Left lung (tissue), 10 donors: Measurements from ENCODE around the gene TMEM175. TPM values are rescaled to one million over a fixed set of nuclear protein-coding genes. Genes with fewer than 3 reads are reported as not detected.
A peak's percentile ranks its signal among the peaks of the same experiment; 100 is the strongest.
"Not testable (repeated sequence)": the region's sequence is repeated elsewhere in the genome, so short reads cannot be mapped to it uniquely, and the experiment has no call there.

ENCODE experiments used
- ATAC-seq: fragments of 200-7000 bp; cut with Tn5 transposase; one replicate; pipeline ENCODE4 v1.9.1; 2020; ENCODE audit warnings: moderate library complexity
- DNase-seq, 4 donors: peaks; one replicate each; pipeline ENCODE4 v3.0.0-alpha.2; 2013 to 2020
- H3K27ac ChIP-seq, 2 donors: fragments of 200-600 bp; sonication (generic) in 1 of 2; one replicate each; pipeline versions ENCODE4 v1.5.0 to v1.8.0; 2020 to 2021
- H3K27me3 ChIP-seq, 2 donors: fragments of 200-600 bp; sonication (generic) in 1 of 2; one replicate each; pipeline versions ENCODE4 v1.5.0 to v1.8.0; 2020 to 2021
- H3K36me3 ChIP-seq, 2 donors: fragments of 200-600 bp; sonication (generic) in 1 of 2; one replicate each; pipeline versions ENCODE4 v1.5.0 to v1.8.0; 2020 to 2021
- H3K4me1 ChIP-seq, 2 donors: fragments of 200-600 bp; one replicate each; pipeline ENCODE4 v1.8.0; 2021
- H3K4me3 ChIP-seq, 2 donors: fragments of 200-600 bp; sonication (generic) in 1 of 2; one replicate each; pipeline versions ENCODE4 v1.5.0 to v1.8.0; 2020 to 2021; ENCODE audit warnings: mild to moderate bottlenecking in 1 of 2
- H3K9me3 ChIP-seq, 2 donors: fragments of 200-600 bp; sonication (generic) in 1 of 2; one replicate each; pipeline versions ENCODE4 v1.5.0 to v1.8.0; 2020 to 2021
- CTCF ChIP-seq, 2 donors: fragments of 200-600 bp; sonication (generic) in 1 of 2; IDR thresholded peaks; one replicate each; pipeline versions ENCODE4 v1.5.0 to v1.8.0; 2021; ENCODE audit warnings: antibody characterized with exemption in 2 of 2
- intact Hi-C, 2 donors: fragments of 100-400 bp; cut with DNase I; formaldehyde crosslinking; loops; one replicate each; pipeline versions ENCODE4 v1.11.2 to v1.14.2; 2022
- polyA plus RNA-seq, 6 donors: library from polyadenylated mRNA; unstranded; fragments of 120-200 nt; gene quantifications; one replicate each; pipeline ENCODE4 v1.2.1, GENCODE V29; 2013; ENCODE audit not compliant: insufficient read length in 6 of 6
- total RNA-seq, 2 donors: library from RNA; stranded (reverse); fragmentation: NEBNext Ultra II Directional; extraction: Animal tissue kit (Norgen Biotek cat#: 25700); gene quantifications; one replicate each; pipeline ENCODE4 v1.2.1, GENCODE V29; 2021
- donor health status: DM: no; HTN: yes; CAD: no.
- donor health status: DM: no; HTN: no; CAD: no.

Gene TMEM175
- total and polyA plus RNA-seq, 8 donors = 24.4 to 38.7 (median 27.6) TPM

DNA sequence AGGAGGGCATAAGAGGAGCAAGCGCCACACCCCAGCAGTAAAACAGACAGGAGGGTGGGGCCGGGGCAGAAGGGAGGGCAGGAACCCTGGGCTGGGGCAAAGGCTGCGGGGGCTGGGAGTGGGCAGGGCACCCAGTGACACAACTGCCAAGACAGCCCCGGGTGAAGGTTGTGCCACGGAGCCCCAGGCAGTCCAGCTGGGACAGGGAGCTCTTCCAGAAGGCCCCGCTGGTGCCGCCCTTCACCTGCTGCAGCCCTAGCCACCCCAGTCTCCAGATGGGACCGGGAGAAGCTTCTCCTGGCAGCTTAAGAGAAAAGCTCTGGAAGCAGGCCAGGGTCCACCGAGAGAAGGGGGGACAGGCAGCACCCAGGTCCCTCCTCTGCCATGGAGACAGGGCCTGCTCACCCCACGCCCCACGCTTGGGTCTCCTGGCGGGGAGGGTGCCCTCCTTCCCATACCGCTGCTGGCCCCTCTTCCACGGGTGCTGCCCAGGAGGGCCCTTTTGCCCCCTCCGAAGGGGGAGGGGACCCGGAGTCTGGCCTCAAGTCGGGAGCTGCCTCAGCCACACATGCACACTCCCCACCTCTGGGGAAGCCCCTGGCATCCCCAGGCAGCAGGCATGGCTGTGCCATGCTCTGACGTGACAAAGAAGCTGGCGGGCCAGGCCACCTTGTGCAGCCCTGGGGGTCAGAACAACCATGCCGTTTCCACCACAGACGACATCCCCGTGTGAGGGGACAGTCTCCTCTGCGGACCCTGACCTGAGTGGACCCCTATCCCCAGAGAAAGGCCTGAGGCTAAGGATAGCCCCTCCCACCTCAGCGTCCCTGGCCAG, 39.6 kb downstream of the TMEM175 start:
- no peak for ATAC-seq
- peaks cover 0 to 9% of the 10 kb centered on the region in 2 donors for H3K36me3 ChIP-seq
- peaks cover 12 to 29% of the 10 kb centered on the region in 2 donors for H3K4me1 ChIP-seq
- H3K27ac ChIP-seq = no peak overlapping the region
- H3K9me3 ChIP-seq = no peaks in the 10 kb centered on the region
- TF ChIP-seq CTCF (IDR thresholded peaks at IDR 0.05) = no peak
- H3K4me3 ChIP-seq = peak overlapping the region; percentile 65 to 71
- intact Hi-C loops = no loop called here
- H3K27me3 ChIP-seq = peaks cover 0 to 5% of the 10 kb centered on the region in 2 donors
- DNase-seq = peak in 1 of 4 donors; percentile 72

DNA sequence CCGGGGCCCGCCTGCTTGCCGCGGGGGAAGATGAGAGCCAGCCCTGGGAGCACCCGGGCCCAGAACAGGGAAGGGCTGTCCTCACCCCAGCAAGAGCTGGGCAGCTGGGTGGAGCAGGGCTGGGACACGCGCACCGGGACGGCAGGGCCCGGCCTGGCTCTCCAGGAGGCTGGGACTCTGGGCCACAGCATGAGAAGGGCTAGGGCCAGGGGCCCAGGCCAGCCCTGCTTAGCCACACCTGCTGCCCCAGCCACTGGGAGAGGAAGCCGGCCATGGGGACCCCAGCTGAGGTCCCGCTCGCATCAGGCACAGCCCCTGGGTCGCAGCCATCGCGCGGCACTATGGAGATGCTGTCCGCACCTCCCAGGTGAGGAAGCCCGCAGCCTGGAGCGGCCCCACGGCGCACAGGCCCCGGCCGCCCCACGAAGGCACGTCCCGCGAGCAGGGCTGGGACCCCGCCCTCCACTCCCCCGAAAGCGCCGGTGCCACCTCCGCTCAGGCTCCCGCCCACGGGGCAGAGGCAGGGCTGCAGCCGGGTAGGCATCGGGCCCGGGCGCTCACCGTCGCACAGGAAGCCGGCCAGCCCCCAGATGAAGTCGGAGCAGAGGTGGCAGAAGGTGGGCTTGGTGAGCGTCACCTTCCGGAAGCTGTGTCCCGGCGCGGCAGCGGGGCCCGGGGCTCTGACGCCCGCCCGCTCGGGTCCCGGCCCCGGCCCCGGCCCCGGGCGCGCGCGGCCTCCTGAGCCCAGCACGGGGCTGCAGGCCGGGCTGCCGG, 40.6 kb downstream of the TMEM175 start:
- H3K27ac ChIP-seq = no peak overlapping the region

GRCh38 chr4:973431-974397, 41.5 kb downstream of the TMEM175 start, which contains the start of gene DGKQ:
TSS of gene DGKQ (minus strand) at chr4:973569. CDS start at chr4:973482, 87 bp downstream.
- no peak for TF ChIP-seq CTCF (IDR thresholded peaks at IDR 0.05)
- Histone ChIP-seq H3K4me3 (peak within 1 kb of the TSS; percentile 65 to 71), H3K4me1 (peaks cover 12 to 36% of the 10 kb centered on the region in 2 donors), H3K27ac (no peak within 1 kb of the TSS), H3K9me3 (no peaks in the 10 kb centered on the region), H3K36me3 (no peaks in the 10 kb centered on the region), H3K27me3 (no peaks in the 10 kb centered on the region)
- peak in 3 of 4 donors; percentile 86 to 97 (median 90) for DNase-seq
- intact Hi-C loops = no loop called here
- peak; percentile 98 for ATAC-seq

More for the DNA sequence above, 40.6 kb downstream of the TMEM175 start:
- TF ChIP-seq CTCF (IDR thresholded peaks at IDR 0.05) = no peak
- intact Hi-C loops = no loop called here
- Histone ChIP-seq H3K27me3 (peaks cover 0 to 2% of the 10 kb centered on the region in 2 donors), H3K4me3 (peak overlapping the region; percentile 65 to 71), H3K9me3 (no peaks in the 10 kb centered on the region), H3K4me1 (peaks cover 12 to 29% of the 10 kb centered on the region in 2 donors), H3K36me3 (no peaks in the 10 kb centered on the region)
- ATAC-seq = peak; percentile 36
- peak in 2 of 4 donors; percentile 53 to 88 for DNase-seq

- Histone ChIP-seq H3K4me3 (no peak overlapping the region), H3K9me3 (no peaks in the 10 kb centered on the region), H3K36me3 (no peaks in the 10 kb centered on the region), H3K4me1 (peaks cover 12 to 46% of the 10 kb centered on the region in 2 donors), H3K27me3 (no peaks in the 10 kb centered on the region), H3K27ac (no peak overlapping the region)
- intact Hi-C loops = no loop called here
- DNase-seq = peak in 1 of 4 donors; percentile 60
- ATAC-seq = no peak
- no peak for TF ChIP-seq CTCF (IDR thresholded peaks at IDR 0.05)
These were observed 42.4 kb downstream of the TMEM175 start for GRCh38 chr4:974668-975067.

DNA sequence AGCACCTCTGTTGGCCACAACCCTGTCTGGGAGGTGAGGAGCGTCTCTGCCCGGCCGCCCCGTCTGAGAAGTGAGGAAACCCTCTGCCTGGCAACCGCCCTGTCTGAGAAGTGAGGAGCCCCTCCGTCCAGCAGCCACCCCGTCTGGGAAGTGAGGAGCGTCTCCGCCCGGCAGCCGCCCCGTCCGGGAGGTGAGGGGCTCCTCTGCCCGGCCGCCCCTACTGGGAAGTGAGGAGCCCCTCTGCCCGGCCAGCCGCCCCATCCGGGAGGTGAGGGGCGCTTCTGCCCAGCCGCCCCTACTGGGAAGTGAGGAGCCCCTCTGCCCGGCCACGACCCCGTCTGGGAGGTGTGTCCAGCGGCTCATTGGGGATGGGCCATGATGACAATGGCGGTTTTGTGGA, 43.8 kb downstream of the TMEM175 start:
- H3K9me3 ChIP-seq, H3K36me3 ChIP-seq, ATAC-seq, intact Hi-C loops, H3K4me3 ChIP-seq, H3K27me3 ChIP-seq, H3K27ac ChIP-seq: not testable (repeated sequence)
- peak in 1 of 4 donors; percentile 46 for DNase-seq
- H3K4me1 ChIP-seq = peaks cover 12 to 45% of the 10 kb centered on the region in 2 donors
